GM12872 (cell line): ENCODE results near the gene ARHGAP25.

Experiments
- CTCF ChIP-seq: IDR thresholded peaks from 3 replicates; pipeline ENCODE4 v1.5.1; 2011; ENCODE audit warnings: low read depth, mild to moderate bottlenecking, low read length, moderate library complexity; ENCODE audit not compliant: insufficient read depth

The ARHGAP25 gene

GRCh38 chr2:68719912-68720311 is 14.7 kb upstream of the ARHGAP25 start:
- no peak for TF ChIP-seq CTCF

- no peak for TF ChIP-seq CTCF
Measured at GRCh38 chr2:68720665-68721064, 13.9 kb upstream of the ARHGAP25 start.

GRCh38 chr2:68721482-68722101 is 13.0 kb upstream of the ARHGAP25 start:
- TF ChIP-seq CTCF = no peak; the same call in 2 of the 3 replicates

GRCh38 chr2:68722712-68723111 is 11.9 kb upstream of the ARHGAP25 start:
- TF ChIP-seq CTCF = 0 out of 3 replicates have a peak, but pooled peaks have one; percentile 16

GRCh38 chr2:68723181-68723580 is 11.4 kb upstream of the ARHGAP25 start:
- no peak for TF ChIP-seq CTCF

GRCh38 chr2:68726100-68726499 is 8.5 kb upstream of the ARHGAP25 start:
- TF ChIP-seq CTCF = no peak

- TF ChIP-seq CTCF = no peak
Measured at GRCh38 chr2:68726608-68727367, 7.8 kb upstream of the ARHGAP25 start.
